Measurements from ENCODE around the gene SLC5A5. TPM values are rescaled to one million over a fixed set of nuclear protein-coding genes. Genes with fewer than 3 reads are reported as not detected.

SLC5A5 gene
- total and polyA plus RNA-seq, 10 of the 15 experiments (the other 5 are each of a cell fraction or from before 2014, with no cell fraction given) = 0.02 to 0.08 (median 0.05) TPM; not detected in 3

- no peaks in the 10 kb centered on the region for H3K27me3 ChIP-seq (replicated peaks in 1 of 2; ENCODE audit: control insufficient read depth in 2 of 2, insufficient read depth in 2 of 2, low read length in 1 of 2)
- ATAC-seq (no peak), FAIRE-seq (no peak), DNase-seq (ENCODE audit: low read depth, low spot score) (no peak)
- H3K36me3 ChIP-seq (ENCODE audit: control insufficient read depth in 2 of 2, insufficient read depth in 2 of 2, low read length in 1 of 2) = no peaks in the 10 kb centered on the region
- RAD21 ChIA-PET (ENCODE audit: unreplicated experiment) = interaction anchor here (1.3 to 3.8 kb wide), 2 partner anchors 48 to 78 kb away, joined by 3 to 27 read pairs; partner anchors contain the start of gene CCDC124
- CTCF ChIA-PET = interaction anchor here (0.9 to 8.5 kb wide), 6 partner anchors 57 to 358 kb away, joined by 3 to 78 read pairs (median 4); partner anchors contain the start of gene CCDC124
- no peak overlapping the region for H2AFZ ChIP-seq (ENCODE audit: control insufficient read depth, low read depth, low read length)
- no TSS peak for BruUV-seq (replicated peaks)
- no peaks in the 10 kb centered on the region for H3K79me2 ChIP-seq (ENCODE audit: control insufficient read depth, insufficient read depth, low read length)
- POLR2A ChIA-PET = interaction anchor here (0.6 kb wide), 1 partner anchor 156 kb away, joined by 4 read pairs; no protein-coding TSS in a partner anchor
- SMC1A ChIA-PET (ENCODE audit: uncharacterized antibody, unreplicated experiment) = interaction anchor here (0.6 to 3.3 kb wide), 5 partner anchors 51 to 150 kb away, joined by 3 to 19 read pairs (median 7); partner anchors contain the start of gene CCDC124
- intact Hi-C loops (cut with micrococcal nuclease; ENCODE audit: unreplicated experiment) (loop anchor here (10.0 kb wide), 1 partner anchor 409 kb away; the partner anchor contains the start of gene TMEM221), in situ Hi-C loops (cut with MboI) (loop anchor here (5.0 kb wide), 1 partner anchor 152 kb away; no protein-coding TSS in a partner anchor)
- no peak overlapping the region for H3K27ac ChIP-seq (ENCODE audit: control insufficient read depth, insufficient read depth)
- no peak overlapping the region for H3K4me2 ChIP-seq (ENCODE audit: control insufficient read depth, insufficient read depth)
- no peak overlapping the region for H3K9ac ChIP-seq (ENCODE audit: control insufficient read depth, insufficient read depth, low read length)
- no peak overlapping the region for H3K4me3 ChIP-seq
- 87% methylated on average over 6 of the region's 6 CpGs for WGBS (ENCODE audit: insufficient coverage, insufficient replicate concordance, low lambda C conversion rate, missing lambda C conversion rate)
- TF ChIP-seq GABPA (IDR thresholded peaks at IDR 0.05; ENCODE audit: low read depth) (no peak), ETV6 (conservative IDR thresholded peaks at IDR 0.05 in 1 of 2, IDR thresholded peaks at IDR 0.05 in 1 of 2; ENCODE audit: borderline replicate concordance in 1 of 2, low read depth in 1 of 2) (no peak), E2F8 (IDR thresholded peaks at IDR 0.05; ENCODE audit: low read depth, partially characterized antibody) (no peak), EGR1 (IDR thresholded peaks at IDR 0.05; ENCODE audit: borderline replicate concordance in 1 of 2, low read depth in 2 of 2, low read length in 2 of 2) (no peak), BMI1 (IDR thresholded peaks at IDR 0.05; ENCODE audit: borderline replicate concordance) (no peak), RELA (IDR thresholded peaks at IDR 0.05; ENCODE audit: borderline replicate concordance, partially characterized antibody) (no peak), FOXM1 (IDR thresholded peaks at IDR 0.05; ENCODE audit: low read depth, low read length) (no peak), JUND (IDR thresholded peaks at IDR 0.05; ENCODE audit: low read depth, low read length) (no peak), MYB (IDR thresholded peaks at IDR 0.05; ENCODE audit: borderline replicate concordance, low read depth, low read length) (no peak), HDAC6 (IDR thresholded peaks at IDR 0.05; ENCODE audit: unreplicated experiment) (no peak), ZZZ3 (IDR thresholded peaks at IDR 0.05; ENCODE audit: control insufficient read depth, insufficient read length, low read depth) (no peak), PKNOX1 (IDR thresholded peaks at IDR 0.05) (no peak), HCFC1 (IDR thresholded peaks at IDR 0.05; ENCODE audit: low read length) (no peak), CBX5 (IDR thresholded peaks at IDR 0.05; ENCODE audit: low read depth) (no peak)
- TF ChIP-seq, protein P1, sequence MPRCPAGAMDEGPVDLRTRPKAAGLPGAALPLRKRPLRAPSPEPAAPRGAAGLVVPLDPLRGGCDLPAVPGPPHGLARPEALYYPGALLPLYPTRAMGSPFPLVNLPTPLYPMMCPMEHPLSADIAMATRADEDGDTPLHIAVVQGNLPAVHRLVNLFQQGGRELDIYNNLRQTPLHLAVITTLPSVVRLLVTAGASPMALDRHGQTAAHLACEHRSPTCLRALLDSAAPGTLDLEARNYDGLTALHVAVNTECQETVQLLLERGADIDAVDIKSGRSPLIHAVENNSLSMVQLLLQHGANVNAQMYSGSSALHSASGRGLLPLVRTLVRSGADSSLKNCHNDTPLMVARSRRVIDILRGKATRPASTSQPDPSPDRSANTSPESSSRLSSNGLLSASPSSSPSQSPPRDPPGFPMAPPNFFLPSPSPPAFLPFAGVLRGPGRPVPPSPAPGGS (IDR thresholded peaks at IDR 0.05; ENCODE audit: borderline replicate concordance, insufficient read depth, low read depth, low read length, poor library complexity, severe bottlenecking) = no peak
- TF ChIP-seq, protein P2, sequence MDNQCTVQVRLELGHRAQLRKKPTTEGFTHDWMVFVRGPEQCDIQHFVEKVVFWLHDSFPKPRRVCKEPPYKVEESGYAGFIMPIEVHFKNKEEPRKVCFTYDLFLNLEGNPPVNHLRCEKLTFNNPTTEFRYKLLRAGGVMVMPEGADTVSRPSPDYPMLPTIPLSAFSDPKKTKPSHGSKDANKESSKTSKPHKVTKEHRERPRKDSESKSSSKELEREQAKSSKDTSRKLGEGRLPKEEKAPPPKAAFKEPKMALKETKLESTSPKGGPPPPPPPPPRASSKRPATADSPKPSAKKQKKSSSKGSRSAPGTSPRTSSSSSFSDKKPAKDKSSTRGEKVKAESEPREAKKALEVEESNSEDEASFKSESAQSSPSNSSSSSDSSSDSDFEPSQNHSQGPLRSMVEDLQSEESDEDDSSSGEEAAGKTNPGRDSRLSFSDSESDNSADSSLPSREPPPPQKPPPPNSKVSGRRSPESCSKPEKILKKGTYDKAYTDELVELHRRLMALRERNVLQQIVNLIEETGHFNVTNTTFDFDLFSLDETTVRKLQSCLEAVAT (IDR thresholded peaks at IDR 0.05) = no peak
- no peaks in the 10 kb centered on the region for H3K9me3 ChIP-seq (replicated peaks; ENCODE audit: control insufficient read depth, insufficient read depth, low read length)
- no peaks in the 10 kb centered on the region for H4K20me1 ChIP-seq (ENCODE audit: control insufficient read depth, insufficient read depth)
- H3K4me1 ChIP-seq (ENCODE audit: control insufficient read depth, insufficient read depth, low read length) = peaks cover 15% of the 10 kb centered on the region
These were observed 17.7 kb upstream of the SLC5A5 start for GRCh38 chr19:17854061-17854460.
